Mesendoderm (in vitro differentiated cells): ENCODE results near the gene PHLPP1.

Experiments used
- DNase-seq: peaks from one replicate; pipeline ENCODE4 v3.0.0; 2013
- H2AK5ac ChIP-seq: 2 replicates; pipeline ENCODE4 v1.6.1; 2013; ENCODE audit warnings: low read length, inconsistent platforms
- H2BK120ac ChIP-seq: 2 replicates; pipeline ENCODE4 v1.6.1; 2013; ENCODE audit warnings: low read depth, mild to moderate bottlenecking, low read length, moderate library complexity, mixed read lengths
- H2BK15ac ChIP-seq: replicated peaks from 2 replicates; pipeline ENCODE4 v1.6.1; 2013; ENCODE audit warnings: low read depth, mild to moderate bottlenecking, moderate library complexity
- H2BK5ac ChIP-seq: 2 replicates; pipeline ENCODE4 v1.6.1; 2013; ENCODE audit warnings: low read length, inconsistent platforms
- H3K18ac ChIP-seq: 2 replicates; pipeline ENCODE4 v1.6.1; 2013; ENCODE audit warnings: mild to moderate bottlenecking, low read length, mixed read lengths
- H3K23ac ChIP-seq: one replicate; pipeline ENCODE4 v1.6.1; 2013; ENCODE audit warnings: low read length
- H3K27ac ChIP-seq: 2 replicates; pipeline ENCODE4 v1.5.1; 2013; ENCODE audit warnings: low read depth, mild to moderate bottlenecking, inconsistent platforms, low read length, moderate library complexity
- H3K27me3 ChIP-seq: 2 replicates; pipeline ENCODE4 v1.6.1; 2013; ENCODE audit warnings: low read length, control low read depth, mild to moderate bottlenecking, inconsistent platforms; ENCODE audit not compliant: insufficient read depth, poor library complexity
- H3K36me3 ChIP-seq: 2 replicates; pipeline ENCODE4 v1.6.1; 2013; ENCODE audit warnings: low read length, inconsistent platforms; ENCODE audit not compliant: control insufficient read depth, insufficient read depth
- H3K4ac ChIP-seq: one replicate; pipeline ENCODE4 v1.6.1; 2013; ENCODE audit warnings: low read depth, mild to moderate bottlenecking, low read length, moderate library complexity
- H3K4me1 ChIP-seq: 2 replicates; pipeline ENCODE4 v1.6.1; 2013; ENCODE audit warnings: low read depth, low read length, inconsistent platforms; ENCODE audit not compliant: control insufficient read depth
- H3K4me2 ChIP-seq: 2 replicates; pipeline ENCODE4 v1.6.1; 2013; ENCODE audit warnings: low read length
- H3K4me3 ChIP-seq: 2 replicates; pipeline ENCODE4 v1.5.1; 2013; ENCODE audit warnings: mild to moderate bottlenecking, low read length
- H3K56ac ChIP-seq: one replicate; pipeline ENCODE4 v1.6.1; 2013; ENCODE audit warnings: low read length
- H3K79me1 ChIP-seq: 2 replicates; pipeline ENCODE4 v1.6.1; 2013; ENCODE audit warnings: low read length, inconsistent platforms
- H3K79me2 ChIP-seq: 2 replicates; pipeline ENCODE4 v1.6.1; 2013; ENCODE audit warnings: mild to moderate bottlenecking, low read length; ENCODE audit not compliant: control insufficient read depth, insufficient read depth
- H3K9ac ChIP-seq: 2 replicates; pipeline ENCODE4 v1.6.1; 2013; ENCODE audit warnings: low read length, inconsistent platforms
- H4K5ac ChIP-seq: one replicate; pipeline ENCODE4 v1.6.1; 2013; ENCODE audit warnings: low read length
- H4K8ac ChIP-seq: one replicate; pipeline ENCODE4 v1.6.1; 2013; ENCODE audit warnings: low read depth, mild to moderate bottlenecking, control low read depth, low read length, moderate library complexity
- WGBS: extraction: QIAGEN DNeasy Blood & Tissue Kit; methylation state at CpG from one replicate; pipeline ENCODE4 v1.1.7; 2013; ENCODE audit warnings: low lambda C conversion rate, missing lambda C conversion rate; ENCODE audit not compliant: insufficient coverage; ENCODE audit errors: extremely low coverage; 5-methylcytosine and 5-hydroxymethylcytosine counted together

The PHLPP1 gene

GRCh38 chr18:62720766-62721613 is 5.6 kb downstream of the PHLPP1 start:
- H3K4me1 ChIP-seq, result peaks cover 4% of the 10 kb centered on the region
- WGBS, result no CpG with 5 or more reads among the region's 12 CpGs
- H4K8ac ChIP-seq, result no peak overlapping the region
- no peaks in the 10 kb centered on the region for H3K79me1 ChIP-seq
- no peak overlapping the region for H3K4ac ChIP-seq
- H3K18ac ChIP-seq, result no peak overlapping the region
- H3K27me3 ChIP-seq, result no peaks in the 10 kb centered on the region
- no peak overlapping the region for H2BK5ac ChIP-seq
- H3K4me3 ChIP-seq, result no peak overlapping the region
- H2BK15ac ChIP-seq, result no peak overlapping the region
- no peak overlapping the region for H2AK5ac ChIP-seq
- H3K79me2 ChIP-seq, result peaks cover 70% of the 10 kb centered on the region
- no peak overlapping the region for H3K56ac ChIP-seq
- no peak overlapping the region for H4K5ac ChIP-seq
- H3K23ac ChIP-seq, result no peak overlapping the region
- H3K36me3 ChIP-seq, result no peaks in the 10 kb centered on the region
- H3K4me2 ChIP-seq, result peak overlapping the region; percentile 21
- H2BK120ac ChIP-seq, result no peak overlapping the region
- no peak for DNase-seq
- H3K9ac ChIP-seq, result no peak overlapping the region
- H3K27ac ChIP-seq, result no peak overlapping the region

GRCh38 chr18:62721839-62722795 is 6.8 kb downstream of the PHLPP1 start:
- Histone ChIP-seq H2BK120ac (no peak overlapping the region), H3K27me3 (no peaks in the 10 kb centered on the region), H3K79me2 (peaks cover 62% of the 10 kb centered on the region), H2AK5ac (no peak overlapping the region), H2BK15ac (no peak overlapping the region), H4K5ac (no peak overlapping the region), H3K4ac (no peak overlapping the region), H3K9ac (no peak overlapping the region), H3K79me1 (no peaks in the 10 kb centered on the region), H3K23ac (no peak overlapping the region), H3K4me3 (no peak overlapping the region), H3K18ac (no peak overlapping the region), H3K56ac (no peak overlapping the region), H3K27ac (no peak overlapping the region), H3K36me3 (no peaks in the 10 kb centered on the region), H4K8ac (no peak overlapping the region), H3K4me1 (peaks cover 4% of the 10 kb centered on the region), H2BK5ac (no peak overlapping the region), H3K4me2 (no peak overlapping the region)
- WGBS, result no CpG with 5 or more reads among the region's 8 CpGs
- no peak for DNase-seq

GRCh38 chr18:62723666-62724281 is 8.4 kb downstream of the PHLPP1 start:
- Histone ChIP-seq H2BK120ac (no peak overlapping the region), H3K18ac (no peak overlapping the region), H3K9ac (no peak overlapping the region), H3K79me1 (no peaks in the 10 kb centered on the region), H3K4me3 (no peak overlapping the region), H3K4me1 (peaks cover 4% of the 10 kb centered on the region), H3K36me3 (no peaks in the 10 kb centered on the region), H3K23ac (no peak overlapping the region), H2BK15ac (no peak overlapping the region), H2AK5ac (no peak overlapping the region), H3K27ac (no peak overlapping the region), H2BK5ac (no peak overlapping the region), H4K5ac (no peak overlapping the region), H3K4me2 (no peak overlapping the region), H3K27me3 (no peaks in the 10 kb centered on the region), H3K4ac (no peak overlapping the region), H3K79me2 (peaks cover 64% of the 10 kb centered on the region), H3K56ac (peak overlapping the region; percentile 35), H4K8ac (no peak overlapping the region)
- DNase-seq, result no peak
- WGBS, result no CpG with 5 or more reads among the region's 5 CpGs

- WGBS, result no CpG with 5 or more reads among the region's 3 CpGs
- no peak overlapping the region for H2BK120ac ChIP-seq
- no peak overlapping the region for H3K4me2 ChIP-seq
- no peaks in the 10 kb centered on the region for H3K36me3 ChIP-seq
- peaks cover 3% of the 10 kb centered on the region for H3K4me1 ChIP-seq
- no peak overlapping the region for H4K8ac ChIP-seq
- no peak overlapping the region for H2BK5ac ChIP-seq
- no peak overlapping the region for H3K27ac ChIP-seq
- no peaks in the 10 kb centered on the region for H3K79me1 ChIP-seq
- H3K56ac ChIP-seq, result no peak overlapping the region
- no peak overlapping the region for H3K23ac ChIP-seq
- no peak overlapping the region for H3K18ac ChIP-seq
- peaks cover 67% of the 10 kb centered on the region for H3K79me2 ChIP-seq
- no peak overlapping the region for H3K4ac ChIP-seq
- H3K4me3 ChIP-seq, result no peak overlapping the region
- no peak overlapping the region for H2AK5ac ChIP-seq
- no peaks in the 10 kb centered on the region for H3K27me3 ChIP-seq
- no peak for DNase-seq
- H4K5ac ChIP-seq, result no peak overlapping the region
- no peak overlapping the region for H3K9ac ChIP-seq
- no peak overlapping the region for H2BK15ac ChIP-seq
These were observed 10.6 kb downstream of the PHLPP1 start for GRCh38 chr18:62725896-62726295.

GRCh38 chr18:62728254-62728653 is 12.9 kb downstream of the PHLPP1 start:
- no CpG with 5 or more reads among the region's 2 CpGs for whole genome bisulfite sequencing
- Histone ChIP-seq H3K23ac (no peak overlapping the region), H2BK15ac (no peak overlapping the region)

More at GRCh38 chr18:62728254-62728653, 12.9 kb downstream of the PHLPP1 start:
- no peak overlapping the region for H3K27ac ChIP-seq
- peaks cover 74% of the 10 kb centered on the region for H3K79me2 ChIP-seq
- H4K8ac ChIP-seq, result no peak overlapping the region
- no peaks in the 10 kb centered on the region for H3K36me3 ChIP-seq
- H3K4me2 ChIP-seq, result no peak overlapping the region
- no peak overlapping the region for H2BK120ac ChIP-seq
- H3K27me3 ChIP-seq, result no peaks in the 10 kb centered on the region
- H3K4ac ChIP-seq, result no peak overlapping the region
- H2AK5ac ChIP-seq, result no peak overlapping the region
- H4K5ac ChIP-seq, result no peak overlapping the region
- peaks cover 2% of the 10 kb centered on the region for H3K79me1 ChIP-seq
- no peak overlapping the region for H3K56ac ChIP-seq
- no peak overlapping the region for H2BK5ac ChIP-seq
- H3K4me1 ChIP-seq, result peaks cover 3% of the 10 kb centered on the region
- no peak for DNase-seq
- H3K18ac ChIP-seq, result no peak overlapping the region
- H3K4me3 ChIP-seq, result no peak overlapping the region
- H3K9ac ChIP-seq, result no peak overlapping the region
